C4-2B (cell line): ENCODE measurements around the gene NBPF1.
"Not testable (repeated sequence)": the region's sequence is repeated elsewhere in the genome, so short reads cannot be mapped to it uniquely, and the experiment has no call there.

Source experiments
- CTCF ChIP-seq: fragments of 450-650 bp; conservative IDR thresholded peaks from 2 replicates; pipeline ENCODE4 v1.5.1; 2017; ENCODE audit warnings: mild to moderate bottlenecking
- ZFX ChIP-seq: fragments of 450-650 bp; IDR thresholded peaks from 2 replicates; pipeline ENCODE4 v1.6.1; 2017

- not testable (repeated sequence) for TF ChIP-seq CTCF, ZFX
Measured at GRCh38 chr1:16635959-16636358, 22.6 kb upstream of the NBPF1 start.
